ENCODE measurements around the gene ZNF76. TPM values are rescaled to one million over a fixed set of nuclear protein-coding genes. Genes with fewer than 3 reads are reported as not detected.

Gene ZNF76
- total and polyA plus RNA-seq, 2 of the 13 experiments (the other 11 are each of a cell fraction or from before 2014, with no cell fraction given), result 13.2 to 26.4 TPM

DNA sequence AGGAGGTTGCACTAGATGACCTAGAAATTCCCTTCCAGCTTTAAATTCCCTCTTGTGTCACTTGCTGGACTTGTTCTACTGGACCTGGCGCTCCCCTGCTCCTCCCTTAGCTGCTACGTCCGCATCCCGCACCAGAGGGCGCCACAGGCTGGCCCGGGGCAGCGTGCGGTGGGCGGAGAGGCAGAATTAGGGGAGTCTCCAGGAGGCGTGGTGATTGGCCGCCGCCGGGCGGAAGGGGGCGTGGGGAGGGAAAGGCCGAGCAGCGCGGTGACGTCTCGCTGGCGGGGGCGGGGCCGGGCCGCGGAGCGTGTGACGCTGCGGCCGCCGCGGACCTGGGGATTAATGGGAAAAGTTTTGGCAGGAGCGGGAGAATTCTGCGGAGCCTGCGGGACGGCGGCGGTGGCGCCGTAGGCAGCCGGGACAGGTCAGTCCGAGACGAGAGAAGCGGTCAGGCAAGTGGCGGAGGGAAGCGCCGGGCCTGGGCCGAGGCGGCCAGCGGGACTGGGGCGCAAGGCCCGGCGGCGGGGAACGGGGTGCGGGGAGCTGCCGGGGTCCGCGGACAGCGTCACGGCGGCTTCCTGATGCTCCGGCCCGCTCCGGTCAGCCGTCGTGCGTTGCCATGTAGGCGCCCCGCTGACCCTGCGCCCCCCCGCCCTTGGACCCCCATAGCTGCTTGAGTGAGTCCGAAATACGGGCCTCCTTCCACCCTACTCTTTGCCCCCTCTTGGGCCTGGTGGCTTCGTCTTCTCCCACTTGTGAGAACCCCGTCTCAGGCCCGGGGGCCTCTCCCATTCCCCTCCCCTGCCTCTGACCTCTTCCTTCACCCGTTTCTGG, 82.9 kb downstream of the ZNF76 start, which contains the start of gene PPARD (continued):
- TF ChIP-seq, protein P1, sequence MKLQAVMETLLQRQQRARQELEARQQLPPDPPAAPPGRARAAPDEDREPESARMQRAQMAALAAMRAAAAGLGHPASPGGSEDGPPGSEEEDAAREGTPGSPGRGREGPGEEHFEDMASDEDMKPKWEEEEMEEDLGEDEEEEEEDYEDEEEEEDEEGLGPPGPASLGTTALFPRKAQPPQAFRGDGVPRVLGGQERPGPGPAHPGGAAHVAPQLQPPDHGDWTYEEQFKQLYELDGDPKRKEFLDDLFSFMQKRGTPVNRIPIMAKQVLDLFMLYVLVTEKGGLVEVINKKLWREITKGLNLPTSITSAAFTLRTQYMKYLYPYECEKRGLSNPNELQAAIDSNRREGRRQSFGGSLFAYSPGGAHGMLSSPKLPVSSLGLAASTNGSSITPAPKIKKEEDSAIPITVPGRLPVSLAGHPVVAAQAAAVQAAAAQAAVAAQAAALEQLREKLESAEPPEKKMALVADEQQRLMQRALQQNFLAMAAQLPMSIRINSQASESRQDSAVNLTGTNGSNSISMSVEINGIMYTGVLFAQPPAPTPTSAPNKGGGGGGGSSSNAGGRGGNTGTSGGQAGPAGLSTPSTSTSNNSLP (IDR thresholded peaks at IDR 0.05; ENCODE audit: low read depth, low read length), result peak; percentile 68; the same call in 1 of the 2 replicates
- TF ChIP-seq ZNF879 (CRISPR knock-in tag; IDR thresholded peaks at IDR 0.05), result 0 out of 2 replicates have a peak, but pooled peaks have one; percentile 68
- no peak for TF ChIP-seq KLF13 (CRISPR knock-in tag; IDR thresholded peaks at IDR 0.05)
- peak; percentile 84 for TF ChIP-seq JARID2 (CRISPR knock-in tag; IDR thresholded peaks at IDR 0.05; ENCODE audit: insufficient replicate concordance)
- TF ChIP-seq, protein P2, sequence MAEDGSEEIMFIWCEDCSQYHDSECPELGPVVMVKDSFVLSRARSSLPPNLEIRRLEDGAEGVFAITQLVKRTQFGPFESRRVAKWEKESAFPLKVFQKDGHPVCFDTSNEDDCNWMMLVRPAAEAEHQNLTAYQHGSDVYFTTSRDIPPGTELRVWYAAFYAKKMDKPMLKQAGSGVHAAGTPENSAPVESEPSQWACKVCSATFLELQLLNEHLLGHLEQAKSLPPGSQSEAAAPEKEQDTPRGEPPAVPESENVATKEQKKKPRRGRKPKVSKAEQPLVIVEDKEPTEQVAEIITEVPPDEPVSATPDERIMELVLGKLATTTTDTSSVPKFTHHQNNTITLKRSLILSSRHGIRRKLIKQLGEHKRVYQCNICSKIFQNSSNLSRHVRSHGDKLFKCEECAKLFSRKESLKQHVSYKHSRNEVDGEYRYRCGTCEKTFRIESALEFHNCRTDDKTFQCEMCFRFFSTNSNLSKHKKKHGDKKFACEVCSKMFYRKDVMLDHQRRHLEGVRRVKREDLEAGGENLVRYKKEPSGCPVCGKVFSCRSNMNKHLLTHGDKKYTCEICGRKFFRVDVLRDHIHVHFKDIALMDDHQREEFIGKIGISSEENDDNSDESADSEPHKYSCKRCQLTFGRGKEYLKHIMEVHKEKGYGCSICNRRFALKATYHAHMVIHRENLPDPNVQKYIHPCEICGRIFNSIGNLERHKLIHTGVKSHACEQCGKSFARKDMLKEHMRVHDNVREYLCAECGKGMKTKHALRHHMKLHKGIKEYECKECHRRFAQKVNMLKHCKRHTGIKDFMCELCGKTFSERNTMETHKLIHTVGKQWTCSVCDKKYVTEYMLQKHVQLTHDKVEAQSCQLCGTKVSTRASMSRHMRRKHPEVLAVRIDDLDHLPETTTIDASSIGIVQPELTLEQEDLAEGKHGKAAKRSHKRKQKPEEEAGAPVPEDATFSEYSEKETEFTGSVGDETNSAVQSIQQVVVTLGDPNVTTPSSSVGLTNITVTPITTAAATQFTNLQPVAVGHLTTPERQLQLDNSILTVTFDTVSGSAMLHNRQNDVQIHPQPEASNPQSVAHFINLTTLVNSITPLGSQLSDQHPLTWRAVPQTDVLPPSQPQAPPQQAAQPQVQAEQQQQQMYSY (CRISPR knock-in tag; IDR thresholded peaks at IDR 0.05), result no peak
- TF ChIP-seq, protein P3, sequence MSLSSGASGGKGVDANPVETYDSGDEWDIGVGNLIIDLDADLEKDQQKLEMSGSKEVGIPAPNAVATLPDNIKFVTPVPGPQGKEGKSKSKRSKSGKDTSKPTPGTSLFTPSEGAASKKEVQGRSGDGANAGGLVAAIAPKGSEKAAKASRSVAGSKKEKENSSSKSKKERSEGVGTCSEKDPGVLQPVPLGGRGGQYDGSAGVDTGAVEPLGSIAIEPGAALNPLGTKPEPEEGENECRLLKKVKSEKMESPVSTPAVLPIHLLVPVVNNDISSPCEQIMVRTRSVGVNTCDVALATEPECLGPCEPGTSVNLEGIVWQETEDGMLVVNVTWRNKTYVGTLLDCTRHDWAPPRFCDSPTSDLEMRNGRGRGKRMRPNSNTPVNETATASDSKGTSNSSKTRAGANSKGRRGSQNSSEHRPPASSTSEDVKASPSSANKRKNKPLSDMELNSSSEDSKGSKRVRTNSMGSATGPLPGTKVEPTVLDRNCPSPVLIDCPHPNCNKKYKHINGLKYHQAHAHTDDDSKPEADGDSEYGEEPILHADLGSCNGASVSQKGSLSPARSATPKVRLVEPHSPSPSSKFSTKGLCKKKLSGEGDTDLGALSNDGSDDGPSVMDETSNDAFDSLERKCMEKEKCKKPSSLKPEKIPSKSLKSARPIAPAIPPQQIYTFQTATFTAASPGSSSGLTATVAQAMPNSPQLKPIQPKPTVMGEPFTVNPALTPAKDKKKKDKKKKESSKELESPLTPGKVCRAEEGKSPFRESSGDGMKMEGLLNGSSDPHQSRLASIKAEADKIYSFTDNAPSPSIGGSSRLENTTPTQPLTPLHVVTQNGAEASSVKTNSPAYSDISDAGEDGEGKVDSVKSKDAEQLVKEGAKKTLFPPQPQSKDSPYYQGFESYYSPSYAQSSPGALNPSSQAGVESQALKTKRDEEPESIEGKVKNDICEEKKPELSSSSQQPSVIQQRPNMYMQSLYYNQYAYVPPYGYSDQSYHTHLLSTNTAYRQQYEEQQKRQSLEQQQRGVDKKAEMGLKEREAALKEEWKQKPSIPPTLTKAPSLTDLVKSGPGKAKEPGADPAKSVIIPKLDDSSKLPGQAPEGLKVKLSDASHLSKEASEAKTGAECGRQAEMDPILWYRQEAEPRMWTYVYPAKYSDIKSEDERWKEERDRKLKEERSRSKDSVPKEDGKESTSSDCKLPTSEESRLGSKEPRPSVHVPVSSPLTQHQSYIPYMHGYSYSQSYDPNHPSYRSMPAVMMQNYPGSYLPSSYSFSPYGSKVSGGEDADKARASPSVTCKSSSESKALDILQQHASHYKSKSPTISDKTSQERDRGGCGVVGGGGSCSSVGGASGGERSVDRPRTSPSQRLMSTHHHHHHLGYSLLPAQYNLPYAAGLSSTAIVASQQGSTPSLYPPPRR (CRISPR knock-in tag; IDR thresholded peaks at IDR 0.05; ENCODE audit: borderline replicate concordance), result peak; percentile 66; the same call in 1 of the 2 replicates
- TF ChIP-seq, protein P4, sequence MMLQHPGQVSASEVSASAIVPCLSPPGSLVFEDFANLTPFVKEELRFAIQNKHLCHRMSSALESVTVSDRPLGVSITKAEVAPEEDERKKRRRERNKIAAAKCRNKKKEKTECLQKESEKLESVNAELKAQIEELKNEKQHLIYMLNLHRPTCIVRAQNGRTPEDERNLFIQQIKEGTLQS (CRISPR knock-in tag; IDR thresholded peaks at IDR 0.05), result peak; percentile 17; the same call in 1 of the 2 replicates
- TF ChIP-seq ELF1 (CRISPR knock-in tag; IDR thresholded peaks at IDR 0.05), result peak; percentile 85
- TF ChIP-seq ZNF782 (CRISPR knock-in tag; IDR thresholded peaks at IDR 0.05; ENCODE audit: borderline replicate concordance), result peak; percentile 72; the same call in 1 of the 2 replicates
- TF ChIP-seq PITX1 (CRISPR knock-in tag; IDR thresholded peaks at IDR 0.05), result peak; percentile 74; the same call in 1 of the 2 replicates
- TF ChIP-seq, protein P5, sequence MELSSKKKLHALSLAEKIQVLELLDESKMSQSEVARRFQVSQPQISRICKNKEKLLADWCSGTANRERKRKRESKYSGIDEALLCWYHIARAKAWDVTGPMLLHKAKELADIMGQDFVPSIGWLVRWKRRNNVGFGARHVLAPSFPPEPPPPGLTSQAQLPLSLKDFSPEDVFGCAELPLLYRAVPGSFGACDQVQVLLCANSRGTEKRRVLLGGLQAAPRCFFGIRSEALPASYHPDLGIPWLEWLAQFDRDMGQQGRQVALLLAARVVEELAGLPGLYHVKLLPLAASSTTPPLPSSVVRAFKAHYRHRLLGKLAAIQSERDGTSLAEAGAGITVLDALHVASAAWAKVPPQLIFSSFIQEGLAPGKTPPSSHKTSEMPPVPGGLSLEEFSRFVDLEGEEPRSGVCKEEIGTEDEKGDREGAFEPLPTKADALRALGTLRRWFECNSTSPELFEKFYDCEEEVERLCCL (CRISPR knock-in tag; IDR thresholded peaks at IDR 0.05; ENCODE audit: borderline replicate concordance), result no peak
- TF ChIP-seq, protein P6, sequence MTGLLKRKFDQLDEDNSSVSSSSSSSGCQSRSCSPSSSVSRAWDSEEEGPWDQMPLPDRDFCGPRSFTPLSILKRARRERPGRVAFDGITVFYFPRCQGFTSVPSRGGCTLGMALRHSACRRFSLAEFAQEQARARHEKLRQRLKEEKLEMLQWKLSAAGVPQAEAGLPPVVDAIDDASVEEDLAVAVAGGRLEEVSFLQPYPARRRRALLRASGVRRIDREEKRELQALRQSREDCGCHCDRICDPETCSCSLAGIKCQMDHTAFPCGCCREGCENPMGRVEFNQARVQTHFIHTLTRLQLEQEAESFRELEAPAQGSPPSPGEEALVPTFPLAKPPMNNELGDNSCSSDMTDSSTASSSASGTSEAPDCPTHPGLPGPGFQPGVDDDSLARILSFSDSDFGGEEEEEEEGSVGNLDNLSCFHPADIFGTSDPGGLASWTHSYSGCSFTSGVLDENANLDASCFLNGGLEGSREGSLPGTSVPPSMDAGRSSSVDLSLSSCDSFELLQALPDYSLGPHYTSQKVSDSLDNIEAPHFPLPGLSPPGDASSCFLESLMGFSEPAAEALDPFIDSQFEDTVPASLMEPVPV (CRISPR knock-in tag; IDR thresholded peaks at IDR 0.05), result no peak; the same call in none of the 2 replicates
